ENCODE results near the gene MPPED2.

- TF ChIP-seq, protein P1, sequence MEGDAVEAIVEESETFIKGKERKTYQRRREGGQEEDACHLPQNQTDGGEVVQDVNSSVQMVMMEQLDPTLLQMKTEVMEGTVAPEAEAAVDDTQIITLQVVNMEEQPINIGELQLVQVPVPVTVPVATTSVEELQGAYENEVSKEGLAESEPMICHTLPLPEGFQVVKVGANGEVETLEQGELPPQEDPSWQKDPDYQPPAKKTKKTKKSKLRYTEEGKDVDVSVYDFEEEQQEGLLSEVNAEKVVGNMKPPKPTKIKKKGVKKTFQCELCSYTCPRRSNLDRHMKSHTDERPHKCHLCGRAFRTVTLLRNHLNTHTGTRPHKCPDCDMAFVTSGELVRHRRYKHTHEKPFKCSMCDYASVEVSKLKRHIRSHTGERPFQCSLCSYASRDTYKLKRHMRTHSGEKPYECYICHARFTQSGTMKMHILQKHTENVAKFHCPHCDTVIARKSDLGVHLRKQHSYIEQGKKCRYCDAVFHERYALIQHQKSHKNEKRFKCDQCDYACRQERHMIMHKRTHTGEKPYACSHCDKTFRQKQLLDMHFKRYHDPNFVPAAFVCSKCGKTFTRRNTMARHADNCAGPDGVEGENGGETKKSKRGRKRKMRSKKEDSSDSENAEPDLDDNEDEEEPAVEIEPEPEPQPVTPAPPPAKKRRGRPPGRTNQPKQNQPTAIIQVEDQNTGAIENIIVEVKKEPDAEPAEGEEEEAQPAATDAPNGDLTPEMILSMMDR (IDR thresholded peaks at IDR 0.05; ENCODE audit: low read length), result no peak
- TF ChIP-seq EZH2 (optimal IDR thresholded peaks at IDR 0.05; ENCODE audit: low read depth, low read length), result no peak
Measured at GRCh38 chr11:30533445-30533947, 52.7 kb downstream of the MPPED2 start.
